ENCODE measurements around the gene ZNF354B. TPM values are rescaled to one million over a fixed set of nuclear protein-coding genes. Genes with fewer than 3 reads are reported as not detected.
A peak's percentile ranks its signal among the peaks of the same experiment; 100 is the strongest.
"Not testable (repeated sequence)": the region's sequence is repeated elsewhere in the genome, so short reads cannot be mapped to it uniquely, and the experiment has no call there.

Gene ZNF354B
- total RNA-seq, 1 experiment from 2014 or later, result 3.2 TPM

DNA sequence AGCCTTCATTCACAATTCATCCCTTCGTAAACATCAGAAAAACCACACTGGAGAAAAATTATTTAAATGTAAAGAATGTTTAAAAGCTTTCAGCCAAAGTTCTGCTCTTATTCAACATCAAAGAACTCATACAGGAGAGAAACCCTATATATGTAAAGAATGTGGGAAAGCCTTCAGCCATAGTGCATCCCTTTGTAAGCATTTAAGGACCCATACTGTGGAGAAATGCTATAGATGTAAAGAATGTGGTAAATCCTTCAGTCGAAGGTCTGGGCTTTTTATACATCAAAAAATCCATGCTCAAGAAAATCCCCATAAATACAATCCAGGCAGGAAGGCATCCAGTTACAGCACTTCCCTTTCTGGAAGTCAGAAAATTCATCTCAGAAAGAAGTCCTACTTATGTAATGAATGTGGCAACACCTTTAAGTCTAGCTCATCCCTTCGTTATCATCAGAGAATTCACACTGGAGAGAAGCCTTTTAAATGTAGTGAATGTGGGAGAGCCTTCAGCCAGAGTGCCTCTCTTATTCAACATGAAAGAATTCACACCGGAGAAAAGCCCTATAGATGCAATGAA is 23.5 kb downstream of the ZNF354B start:
- DNase-seq (ENCODE audit: low read depth), result not testable (repeated sequence)

DNA sequence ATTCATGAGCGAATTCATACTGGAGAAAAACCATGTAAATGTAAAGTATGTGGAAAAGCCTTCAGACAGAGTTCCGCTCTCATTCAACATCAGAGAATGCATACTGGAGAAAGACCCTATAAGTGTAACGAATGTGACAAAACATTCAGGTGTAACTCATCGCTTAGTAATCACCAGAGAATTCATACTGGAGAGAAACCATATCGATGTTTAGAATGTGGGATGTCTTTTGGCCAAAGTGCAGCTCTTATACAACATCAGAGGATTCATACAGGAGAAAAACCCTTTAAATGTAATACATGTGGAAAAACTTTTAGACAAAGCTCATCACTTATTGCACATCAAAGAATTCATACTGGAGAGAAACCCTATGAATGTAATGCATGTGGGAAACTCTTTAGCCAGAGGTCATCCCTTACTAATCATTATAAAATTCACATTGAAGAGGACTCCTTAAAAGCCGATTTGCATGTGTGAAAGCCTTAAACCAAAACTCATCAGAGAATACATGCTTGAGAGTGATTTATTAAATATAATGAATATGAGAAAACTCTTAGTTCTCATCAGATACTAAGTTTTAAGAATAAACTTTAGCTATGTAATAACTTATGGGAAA is 24.2 kb downstream of the ZNF354B start:
- DNase-seq (ENCODE audit: low read depth), result no peak

DNA sequence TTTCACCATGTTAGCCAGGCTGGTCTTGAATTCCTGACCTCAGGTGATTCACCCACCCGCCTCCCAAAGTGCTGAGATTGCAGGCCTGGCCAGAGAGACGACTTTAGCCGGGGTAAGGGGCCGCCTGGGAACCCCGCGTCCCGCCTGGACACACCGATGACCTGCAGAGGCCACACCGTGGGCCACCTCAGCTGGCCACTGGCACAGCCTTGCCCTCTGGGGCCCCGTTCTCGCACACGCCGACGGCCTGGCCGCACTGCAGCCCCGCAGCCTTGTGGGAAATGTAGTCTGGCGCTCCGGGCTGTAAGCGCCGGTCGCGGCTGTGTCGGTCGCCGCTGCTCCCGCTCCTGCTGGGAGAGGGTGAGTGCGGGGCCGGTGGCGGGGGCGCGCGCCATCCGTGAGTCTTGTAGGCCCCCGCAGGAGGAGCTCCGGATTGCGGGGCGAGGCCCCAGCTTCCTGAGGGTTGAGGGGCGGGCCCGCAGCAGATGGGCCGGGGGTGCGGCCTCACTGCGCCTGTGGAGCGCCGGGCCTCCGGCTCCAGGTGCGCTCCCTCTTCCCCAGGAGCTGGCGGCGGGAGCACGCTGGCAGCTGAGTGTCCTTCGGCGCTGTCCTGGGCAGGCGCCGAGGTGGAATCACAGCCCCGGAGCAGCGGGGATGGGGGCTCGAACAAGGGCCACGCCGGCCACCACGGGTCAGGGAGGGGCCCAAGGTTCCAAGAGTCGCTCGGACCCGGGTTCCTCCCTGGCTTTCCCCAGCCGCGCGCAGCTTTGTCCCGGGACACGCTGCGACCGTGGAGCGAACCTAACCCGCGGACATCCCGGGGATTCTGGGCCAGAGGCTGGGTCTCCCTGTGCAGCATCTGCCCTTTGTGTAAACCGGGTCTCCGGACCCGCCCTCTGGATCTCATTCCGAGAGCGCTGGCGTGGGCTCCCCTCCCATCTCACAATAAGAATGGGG is 36.1 kb downstream of the ZNF354B start, which contains the start of gene ZFP2:
ZFP2 (plus strand) TSS at position 299 of the 957 bp plus-strand sequence. CDS start 35,401 bp downstream, outside the sequence.
- peak; percentile 28 for DNase-seq (ENCODE audit: low read depth)

DNA sequence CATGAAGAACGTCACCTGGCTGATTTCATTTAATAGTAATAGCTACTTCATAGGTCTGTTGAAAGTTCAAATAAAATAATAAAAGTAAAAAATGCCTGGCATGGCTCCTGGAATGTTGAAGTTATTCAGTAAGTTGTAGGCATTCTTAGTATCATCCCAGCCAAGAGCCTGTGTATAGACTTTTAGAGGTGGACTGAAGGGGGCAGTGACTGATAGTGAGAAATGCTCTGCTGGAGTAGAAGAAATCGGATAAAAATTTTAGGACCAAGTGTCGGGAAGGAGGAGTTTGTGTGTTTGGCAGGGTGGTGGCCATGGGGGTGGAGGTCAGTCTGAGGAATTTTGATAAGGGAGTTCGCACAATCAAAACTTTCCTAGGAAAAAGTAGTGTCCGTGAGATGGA is 39.5 kb downstream of the ZNF354B start:
- no peak for DNase-seq (ENCODE audit: low read depth)

DNA sequence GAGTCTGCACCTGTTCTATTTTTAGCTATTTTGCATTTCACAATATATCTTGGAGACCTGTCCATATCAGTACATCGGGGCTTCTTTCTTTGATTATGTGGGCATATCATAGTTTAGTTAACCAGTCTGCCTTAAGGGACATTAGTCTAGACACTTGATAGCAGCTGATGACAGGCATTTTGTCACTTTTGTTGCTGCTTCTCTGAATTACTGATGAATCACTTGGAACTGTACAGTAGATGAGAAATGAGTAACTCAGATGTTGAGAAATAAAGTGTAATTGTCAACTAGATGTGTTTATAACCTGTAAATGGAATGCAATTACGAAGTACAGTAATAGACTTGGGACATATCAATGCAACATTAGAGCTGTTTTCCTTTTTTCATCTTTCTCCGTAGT is 43.1 kb downstream of the ZNF354B start:
- no peak for DNase-seq (ENCODE audit: low read depth)

DNA sequence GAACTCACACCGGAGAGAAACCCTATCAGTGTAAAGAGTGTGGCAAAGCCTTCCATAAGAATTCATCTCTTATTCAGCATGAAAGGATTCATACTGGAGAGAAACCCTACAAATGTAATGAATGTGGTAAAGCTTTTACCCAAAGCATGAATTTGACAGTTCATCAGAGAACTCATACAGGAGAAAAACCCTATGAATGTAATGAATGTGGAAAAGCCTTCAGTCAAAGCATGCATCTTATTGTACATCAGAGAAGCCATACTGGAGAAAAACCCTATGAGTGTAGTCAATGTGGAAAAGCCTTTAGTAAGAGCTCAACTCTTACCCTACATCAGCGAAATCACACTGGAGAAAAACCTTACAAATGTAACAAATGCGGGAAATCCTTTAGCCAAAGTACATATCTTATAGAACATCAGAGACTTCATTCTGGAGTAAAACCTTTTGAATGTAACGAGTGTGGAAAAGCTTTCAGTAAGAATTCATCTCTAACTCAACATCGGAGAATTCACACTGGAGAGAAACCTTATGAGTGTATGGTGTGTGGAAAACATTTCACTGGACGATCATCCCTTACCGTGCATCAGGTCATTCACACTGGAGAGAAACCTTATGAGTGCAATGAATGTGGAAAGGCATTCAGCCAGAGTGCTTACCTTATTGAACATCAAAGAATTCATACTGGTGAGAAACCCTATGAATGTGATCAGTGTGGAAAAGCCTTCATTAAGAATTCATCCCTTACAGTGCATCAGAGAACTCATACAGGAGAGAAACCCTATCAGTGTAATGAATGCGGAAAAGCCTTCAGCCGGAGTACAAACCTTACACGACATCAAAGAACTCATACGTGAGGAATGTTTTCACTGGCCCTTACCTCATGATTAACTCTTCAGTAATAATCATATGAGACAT is 72.3 kb downstream of the ZNF354B start:
- DNase-seq (ENCODE audit: low read depth), result no peak

Other genes with a start within 250 kb of the ZNF354B start
- gene CLK4, start 232.9 kb upstream of the ZNF354B start, total RNA-seq (2014; rRNA removed; shearing (Covaris generic)), result 4.6 and 6.6 TPM in 2 replicates
- gene ZNF354A, start 129.3 kb upstream of the ZNF354B start, total RNA-seq (2014; rRNA removed; shearing (Covaris generic)), result 5.3 and 5.6 TPM in 2 replicates
- gene ZFP2, start 36.0 kb downstream of the ZNF354B start, total RNA-seq (2014; rRNA removed; shearing (Covaris generic)), result not detected in 2 replicates
- 0.05 and 0.54 TPM in 2 replicates for gene ZNF454, start 81.2 kb downstream of the ZNF354B start, total RNA-seq (2014; rRNA removed; shearing (Covaris generic))
- gene GRM6, start 135.4 kb downstream of the ZNF354B start, total RNA-seq (2014; rRNA removed; shearing (Covaris generic)), result not detected in 2 replicates
- gene ZNF879, start 163.9 kb downstream of the ZNF354B start, total RNA-seq (2014; rRNA removed; shearing (Covaris generic)), result 0.07 and 0.47 TPM in 2 replicates
- gene ZNF354C, start 200.4 kb downstream of the ZNF354B start, total RNA-seq (2014; rRNA removed; shearing (Covaris generic)), result 0.32 and 0.84 TPM in 2 replicates

Measured in M059J (cell line).